ENCODE measurements around the gene ATXN7L2. TPM values are rescaled to one million over a fixed set of nuclear protein-coding genes. Genes with fewer than 3 reads are reported as not detected.

Gene ATXN7L2
- polyA plus RNA-seq, 3 donors, result 1.1 to 3.6 (median 1.7) TPM

GRCh38 chr1:109508873-109509175 lies 25.1 kb downstream of the ATXN7L2 start:
- H3K27me3 Mint-ChIP-seq (ENCODE audit: low read depth in 3 of 3), result peaks cover 15 to 31% (median 24%) of the 10 kb centered on the region in 3 donors
- intact Hi-C loops (cut with micrococcal nuclease), result no loop called here
- H3K4me1 ChIP-seq (ENCODE audit: control insufficient read depth in 1 of 2, insufficient read depth in 2 of 2, low read length in 2 of 2), result peaks cover 14 to 17% of the 10 kb centered on the region in 2 donors
- no peak overlapping the region for H3K27ac ChIP-seq (ENCODE audit: low read depth in 1 of 2, low read length in 2 of 2)
- no peaks in the 10 kb centered on the region for H3K9me3 Mint-ChIP-seq
- peak overlapping the region; percentile 80 to 91 for H3K4me3 Mint-ChIP-seq
- H2AFZ ChIP-seq (ENCODE audit: insufficient read depth, low read depth, low read length, poor library complexity, severe bottlenecking), result peak overlapping the region; percentile 74
- no peak for DNase-seq
- H3K4me3 ChIP-seq (replicated peaks in 1 of 3; ENCODE audit: low read depth in 2 of 3, low read length in 3 of 3), result peak overlapping the region in 1 of 3 experiments; percentile 76
- peaks cover 20% of the 10 kb centered on the region for H3K4me1 Mint-ChIP-seq
- H3K27ac Mint-ChIP-seq, result peak overlapping the region in 1 of 7 donors; percentile 41
- H3K36me3 Mint-ChIP-seq, result peaks cover 0 to 3% of the 10 kb centered on the region in 2 donors
- H3K36me3 ChIP-seq (replicated peaks in 1 of 2; ENCODE audit: control insufficient read depth in 1 of 2, insufficient read depth in 2 of 2, low read length in 2 of 2), result no peaks in the 10 kb centered on the region
- no peaks in the 10 kb centered on the region for H3K9me3 ChIP-seq (replicated peaks in 1 of 2; ENCODE audit: control insufficient read depth in 1 of 2, insufficient read depth in 1 of 2, low read length in 2 of 2)
- 82% methylated on average over 4 of the region's 7 CpGs for WGBS (ENCODE audit: insufficient coverage)
- peak overlapping the region; percentile 85 for H3K4me2 ChIP-seq (replicated peaks; ENCODE audit: extremely low read depth, low read length, poor library complexity, severe bottlenecking)
- H3K27me3 ChIP-seq (ENCODE audit: control insufficient read depth in 2 of 2, insufficient read depth in 2 of 2, low read length in 2 of 2), result peaks cover 0 to 10% of the 10 kb centered on the region in 2 donors
- no peaks in the 10 kb centered on the region for H3K79me2 ChIP-seq (ENCODE audit: insufficient read depth, low read length)
- no peak for TF ChIP-seq CTCF (IDR thresholded peaks at IDR 0.05)
- no peaks in the 10 kb centered on the region for H4K20me1 ChIP-seq (ENCODE audit: insufficient read depth, low read length)
- peak overlapping the region; percentile 62 for H3K9ac ChIP-seq (ENCODE audit: insufficient read depth, low read length, poor library complexity, severe bottlenecking)

GRCh38 chr1:109509176-109510134 lies 25.8 kb downstream of the ATXN7L2 start, which contains the start of gene AMIGO1:
Gene AMIGO1 (minus strand): TSS chr1:109509727. CDS start chr1:109508912, 815 bp downstream.
- H4K20me1 ChIP-seq (ENCODE audit: insufficient read depth, low read length), result no peaks in the 10 kb centered on the region
- H3K36me3 Mint-ChIP-seq, result peaks cover 0 to 3% of the 10 kb centered on the region in 2 donors
- peaks cover 0 to 10% of the 10 kb centered on the region in 2 donors for H3K27me3 ChIP-seq (ENCODE audit: control insufficient read depth in 2 of 2, insufficient read depth in 2 of 2, low read length in 2 of 2)
- H3K9ac ChIP-seq (ENCODE audit: insufficient read depth, low read length, poor library complexity, severe bottlenecking), result peak within 1 kb of the TSS; percentile 62
- no peaks in the 10 kb centered on the region for H3K36me3 ChIP-seq (replicated peaks in 1 of 2; ENCODE audit: control insufficient read depth in 1 of 2, insufficient read depth in 2 of 2, low read length in 2 of 2)
- peaks cover 14 to 17% of the 10 kb centered on the region in 2 donors for H3K4me1 ChIP-seq (ENCODE audit: control insufficient read depth in 1 of 2, insufficient read depth in 2 of 2, low read length in 2 of 2)
- H3K27ac Mint-ChIP-seq, result peak within 1 kb of the TSS in 3 of 7 donors; percentile 15 to 41 (median 26)
- peak within 1 kb of the TSS; percentile 85 for H3K4me2 ChIP-seq (replicated peaks; ENCODE audit: extremely low read depth, low read length, poor library complexity, severe bottlenecking)
- WGBS (ENCODE audit: insufficient coverage), result 2% methylated on average over 94 of the region's 100 CpGs
- H3K79me2 ChIP-seq (ENCODE audit: insufficient read depth, low read length), result no peaks in the 10 kb centered on the region
- H3K4me3 Mint-ChIP-seq, result peak within 1 kb of the TSS; percentile 85 to 95
- peaks cover 20% of the 10 kb centered on the region for H3K4me1 Mint-ChIP-seq
- H3K9me3 ChIP-seq (replicated peaks in 1 of 2; ENCODE audit: control insufficient read depth in 1 of 2, insufficient read depth in 1 of 2, low read length in 2 of 2), result no peaks in the 10 kb centered on the region
- DNase-seq, result peak; percentile 20 to 37 (median 25)
- peak within 1 kb of the TSS; percentile 44 to 76 (median 47) for H3K4me3 ChIP-seq (replicated peaks in 1 of 3; ENCODE audit: low read depth in 2 of 3, low read length in 3 of 3)
- peak within 1 kb of the TSS; percentile 74 for H2AFZ ChIP-seq (ENCODE audit: insufficient read depth, low read depth, low read length, poor library complexity, severe bottlenecking)
- intact Hi-C loops (cut with micrococcal nuclease), result no loop called here
- H3K27ac ChIP-seq (ENCODE audit: low read depth in 1 of 2, low read length in 2 of 2), result no peak within 1 kb of the TSS
- H3K9me3 Mint-ChIP-seq, result no peaks in the 10 kb centered on the region
- no peak for TF ChIP-seq CTCF (IDR thresholded peaks at IDR 0.05)
- H3K27me3 Mint-ChIP-seq (ENCODE audit: low read depth in 3 of 3), result peaks cover 15 to 31% (median 24%) of the 10 kb centered on the region in 3 donors

Measured in CD14-positive monocyte (primary cell).